PC-3 (cell line): ENCODE data around the gene PCNX2.

ENCODE experiments used
- CTCF ChIP-seq: fragments of 300-600 bp; sonication (generic); conservative IDR thresholded peaks from 2 replicates; pipeline ENCODE4 v1.5.1; 2017; ENCODE audit warnings: antibody characterized with exemption, low read depth, mild to moderate bottlenecking, low read length
- EZH2 ChIP-seq: fragments of 300-600 bp; sonication (generic); IDR thresholded peaks from one replicate; pipeline ENCODE4 v1.6.1; 2017; ENCODE audit warnings: antibody characterized with exemption, mild to moderate bottlenecking, low read length; ENCODE audit not compliant: unreplicated experiment

GRCh38 chr1:232968391-232968790 lies 327.1 kb downstream of the PCNX2 start:
- no peak for TF ChIP-seq CTCF
- no peak for TF ChIP-seq EZH2
